Esophagus muscularis mucosa (tissue), 4 donors: Measurements from ENCODE around the gene ARNT2. TPM values are rescaled to one million over a fixed set of nuclear protein-coding genes. Genes with fewer than 3 reads are reported as not detected.

Experiments used
- DNase-seq: peaks from one replicate; pipeline ENCODE4 v3.0.0-alpha.2; 2017; ENCODE audit errors: extremely low spot score
- H3K27ac ChIP-seq, 4 donors: fragments of 200-600 bp; sonication (generic); replicated peaks in 1 of 4; 1 replicate in 3 of 4; 2 replicates in 1 of 4; pipeline ENCODE4 v1.5.1; 2016 to 2019; ENCODE audit warnings: mild to moderate bottlenecking in 1 of 4
- H3K27me3 ChIP-seq, 4 donors: fragments of 200-600 bp; sonication (generic); one replicate each; pipeline versions ENCODE4 v1.5.1 to v1.6.0; 2016 to 2019
- H3K36me3 ChIP-seq, 4 donors: fragments of 200-600 bp; sonication (generic); one replicate each; pipeline ENCODE4 v1.5.1; 2016 to 2019
- H3K4me1 ChIP-seq, 4 donors: fragments of 200-600 bp; sonication (generic); one replicate each; pipeline ENCODE4 v1.5.1; 2016 to 2019
- H3K4me3 ChIP-seq, 4 donors: fragments of 200-600 bp; sonication (generic); 1 replicate in 2 of 4; 2 replicates in 2 of 4; pipeline ENCODE4 v1.5.1; 2016 to 2019; ENCODE audit warnings: mild to moderate bottlenecking in 4 of 4, moderate library complexity in 1 of 4
- H3K9me3 ChIP-seq, 4 donors: fragments of 200-600 bp; sonication (generic); 1 replicate in 3 of 4; 2 replicates in 1 of 4; pipeline ENCODE4 v1.5.1; 2016 to 2019
- CTCF ChIP-seq, 3 experiments: fragments of 200-600 bp in 2 of 3; fragments of 450-650 bp in 1 of 3; sonication (generic) in 2 of 3; IDR thresholded peaks; one replicate each; pipeline ENCODE4 v1.5.1; 2017 to 2019; ENCODE audit warnings: antibody characterized with exemption in 3 of 3, mild to moderate bottlenecking in 2 of 3, moderate library complexity in 1 of 3
- EP300 ChIP-seq: sonication (generic); formaldehyde crosslinking; IDR thresholded peaks from one replicate; pipeline ENCODE4 v1.6.1; 2017; ENCODE audit warnings: antibody characterized with exemption
- POLR2A ChIP-seq: fragments of 450-650 bp; IDR thresholded peaks from one replicate; pipeline ENCODE4 v1.6.1; 2017; ENCODE audit warnings: antibody characterized with exemption, moderate library complexity, mild to moderate bottlenecking, low read depth
- POLR2AphosphoS5 ChIP-seq, 2 donors: sonication (generic); formaldehyde crosslinking; IDR thresholded peaks; one replicate each; pipeline ENCODE4 v1.6.1; 2017; ENCODE audit warnings: antibody characterized with exemption in 2 of 2
- WGBS: methylation state at CpG from one replicate; pipeline ENCODE4 v1.1.5; 2018; 5-methylcytosine and 5-hydroxymethylcytosine counted together
- intact Hi-C: fragments of 100-400 bp; cut with DNase I; formaldehyde crosslinking; loops from one replicate; pipeline ENCODE4 v1.15.1; 2023
- total RNA-seq, 4 donors: library from RNA; depleted of rRNA; stranded (reverse); fragments of >200 nt; gene quantifications; one replicate each; pipeline versions ENCODE4 v1.1.0 to v1.2.1, GENCODE V29; 2016

The ARNT2 gene
- total RNA-seq, 4 donors from 2014 or later = 5.4 to 14.6 (median 8.2) TPM

GRCh38 chr15:80459380-80459779, 55.2 kb downstream of the ARNT2 start:
- TF ChIP-seq CTCF (IDR thresholded peaks at IDR 0.05) (no peak), POLR2A (no peak), EP300 (no peak)
- Histone ChIP-seq H3K9me3 (no peaks in the 10 kb centered on the region), H3K27me3 (no peaks in the 10 kb centered on the region), H3K36me3 (peaks cover 0 to 7% (median 0%) of the 10 kb centered on the region in 4 donors), H3K4me1 (peaks cover 0 to 25% (median 22%) of the 10 kb centered on the region in 4 donors), H3K4me3 (no peak overlapping the region), H3K27ac (no peak overlapping the region)
- no peak for DNase-seq
- 71% methylated on average over 6 of the region's 6 CpGs for WGBS
- intact Hi-C loops = loop anchor here (5.0 kb wide), 1 partner anchor 158 kb away; no protein-coding TSS in a partner anchor

GRCh38 chr15:80459818-80460217, 55.6 kb downstream of the ARNT2 start:
- no peaks in the 10 kb centered on the region for H3K27me3 ChIP-seq
- 88% methylated on average over 3 of the region's 3 CpGs for WGBS
- no peaks in the 10 kb centered on the region for H3K9me3 ChIP-seq
- no peak overlapping the region for H3K27ac ChIP-seq
- intact Hi-C loops = loop anchor here (5.0 kb wide), 1 partner anchor 157 kb away; no protein-coding TSS in a partner anchor
- no peak overlapping the region for H3K4me3 ChIP-seq
- H3K4me1 ChIP-seq = peaks cover 0 to 25% (median 22%) of the 10 kb centered on the region in 4 donors
- TF ChIP-seq POLR2A (no peak), POLR2AphosphoS5 (IDR thresholded peaks at IDR 0.05) (no peak), CTCF (IDR thresholded peaks at IDR 0.05) (no peak), EP300 (no peak)
- peaks cover 0 to 10% (median 0%) of the 10 kb centered on the region in 4 donors for H3K36me3 ChIP-seq
- DNase-seq = no peak

- H3K4me1 ChIP-seq = peaks cover 0 to 12% (median 6%) of the 10 kb centered on the region in 4 donors
- intact Hi-C loops = no loop called here
- no peaks in the 10 kb centered on the region for H3K9me3 ChIP-seq
- H3K4me3 ChIP-seq = no peak overlapping the region
- DNase-seq = no peak
- H3K36me3 ChIP-seq = peaks cover 0 to 10% (median 0%) of the 10 kb centered on the region in 4 donors
- no peak overlapping the region for H3K27ac ChIP-seq
- 78% methylated on average over 14 of the region's 14 CpGs for WGBS
- no peaks in the 10 kb centered on the region for H3K27me3 ChIP-seq
- TF ChIP-seq CTCF (IDR thresholded peaks at IDR 0.05) (no peak), POLR2AphosphoS5 (IDR thresholded peaks at IDR 0.05) (no peak), EP300 (no peak), POLR2A (no peak)
These were observed 57.3 kb downstream of the ARNT2 start for GRCh38 chr15:80461356-80462095.

GRCh38 chr15:80462111-80462510, 57.9 kb downstream of the ARNT2 start:
- TF ChIP-seq POLR2A (no peak), EP300 (no peak), POLR2AphosphoS5 (IDR thresholded peaks at IDR 0.05) (no peak), CTCF (IDR thresholded peaks at IDR 0.05) (no peak)
- Histone ChIP-seq H3K27me3 (no peaks in the 10 kb centered on the region), H3K27ac (no peak overlapping the region), H3K36me3 (peaks cover 0 to 10% (median 0%) of the 10 kb centered on the region in 4 donors), H3K4me1 (peaks cover 0 to 6% (median 2%) of the 10 kb centered on the region in 4 donors), H3K9me3 (no peaks in the 10 kb centered on the region), H3K4me3 (no peak overlapping the region)
- intact Hi-C loops = no loop called here
- no peak for DNase-seq
- 93% methylated on average over 6 of the region's 6 CpGs for WGBS
